GM18511 (cell line): ENCODE data around the gene USP46.

Experiments
- ATAC-seq: cut with Tn5 transposase; IDR thresholded peaks from one replicate; pipeline ENCODE4 v1.9.1; 2021; ENCODE audit warnings: mild to moderate bottlenecking, moderate library complexity; ENCODE audit not compliant: unreplicated experiment

The USP46 gene

DNA sequence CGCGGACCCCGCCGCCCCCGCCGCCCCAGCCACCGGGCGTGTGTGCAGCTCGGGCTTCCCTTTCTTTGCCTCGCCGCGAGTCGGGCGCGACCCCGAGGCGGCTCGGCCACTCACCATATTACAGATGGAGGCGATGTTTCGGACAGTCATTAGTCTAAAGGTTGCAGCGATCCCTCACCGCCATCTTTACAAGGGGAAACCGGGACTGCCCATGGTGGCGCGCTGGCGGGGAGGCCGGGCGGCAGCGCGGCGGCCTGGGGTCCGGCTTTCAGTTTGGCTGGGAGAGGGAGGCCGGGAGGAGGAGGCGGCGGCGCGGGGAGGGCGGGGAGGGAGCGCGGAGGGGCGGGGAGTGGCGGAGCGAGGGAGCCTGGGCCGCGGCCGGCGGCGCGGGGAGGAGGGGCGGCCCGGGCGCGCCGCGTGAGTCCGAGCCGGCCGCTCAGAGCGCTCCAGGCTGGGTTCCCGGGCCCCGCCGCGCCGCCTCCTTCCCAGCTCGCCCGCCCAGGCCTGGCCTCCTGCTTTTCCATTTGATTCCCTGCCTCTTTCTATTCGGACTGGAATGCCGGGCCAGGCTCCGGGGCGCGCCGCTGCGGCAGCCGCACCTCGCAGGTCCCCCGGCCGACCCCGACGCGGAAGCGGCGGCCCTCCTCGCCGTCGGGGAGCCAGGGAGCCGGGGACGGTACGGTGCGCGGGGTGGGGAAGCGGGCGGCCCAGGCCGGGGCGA lies at the start of gene USP46:
Gene USP46 (minus strand): TSS at position 301 of the 721 bp plus-strand sequence. CDS start 151 bp downstream, at position 150.
- ATAC-seq, result peak; percentile 87

DNA sequence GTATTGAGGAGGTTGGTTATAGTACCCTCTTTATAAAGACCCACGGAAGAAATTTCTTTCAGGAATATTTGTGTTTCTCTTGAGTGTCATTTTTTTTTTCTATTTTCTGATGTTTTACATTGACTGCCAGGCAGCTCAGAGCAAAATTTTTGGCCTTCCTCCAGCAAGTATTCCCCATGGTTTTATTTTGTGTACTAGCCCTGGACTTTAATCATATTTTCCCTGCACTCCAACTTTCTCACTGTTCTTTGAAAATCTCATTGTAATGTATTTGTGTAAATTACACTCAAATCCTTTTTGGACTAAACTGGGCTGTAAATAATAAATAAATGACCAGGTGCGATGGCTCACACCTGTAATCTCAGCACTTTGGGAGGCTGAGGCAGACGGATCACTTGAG lies 45.6 kb upstream of the USP46 start:
- ATAC-seq, result no peak

DNA sequence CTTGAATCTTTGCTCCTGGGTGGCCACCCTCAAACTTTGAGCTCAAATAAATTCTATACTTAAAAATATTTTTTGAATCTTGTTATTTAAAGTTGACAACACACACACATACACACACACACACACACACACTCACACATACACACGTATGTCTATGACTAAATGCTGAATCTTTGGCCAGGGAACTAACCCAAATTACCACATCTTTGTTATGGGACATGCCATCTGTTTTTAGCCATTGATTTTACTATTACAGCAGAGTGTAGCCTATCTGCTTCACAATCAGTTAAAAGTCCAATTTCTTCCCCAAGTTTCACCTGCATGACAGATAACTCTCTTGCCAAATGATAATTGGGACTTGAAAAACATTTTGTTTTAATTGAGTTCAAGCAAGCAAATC lies 45.0 kb upstream of the USP46 start:
- ATAC-seq, result no peak

GRCh38 chr4:52701207-52701606 lies 42.1 kb upstream of the USP46 start:
- ATAC-seq, result peak; percentile 93

GRCh38 chr4:52694936-52695335 lies 35.8 kb upstream of the USP46 start:
- ATAC-seq, result no peak

DNA sequence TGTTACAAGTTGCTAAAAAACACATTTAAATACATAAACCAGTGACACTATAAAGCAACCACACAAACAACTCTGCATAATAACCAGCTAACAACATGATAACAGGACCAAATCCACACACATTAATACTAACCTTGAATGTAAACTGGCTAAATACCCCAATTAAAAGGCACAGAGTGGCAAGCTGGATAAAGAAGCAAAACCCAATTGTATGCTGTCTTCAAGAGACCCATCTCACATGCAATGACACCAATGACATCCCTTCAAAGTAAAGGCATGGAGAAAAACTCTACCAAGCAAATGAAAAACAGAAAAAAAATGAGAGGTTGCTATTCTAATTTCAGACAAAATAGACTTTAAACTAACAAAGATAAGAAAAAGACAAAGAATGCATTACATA lies 34.4 kb upstream of the USP46 start:
- no peak for ATAC-seq

GRCh38 chr4:52689096-52689495 lies 30.0 kb upstream of the USP46 start:
- ATAC-seq, result no peak

DNA sequence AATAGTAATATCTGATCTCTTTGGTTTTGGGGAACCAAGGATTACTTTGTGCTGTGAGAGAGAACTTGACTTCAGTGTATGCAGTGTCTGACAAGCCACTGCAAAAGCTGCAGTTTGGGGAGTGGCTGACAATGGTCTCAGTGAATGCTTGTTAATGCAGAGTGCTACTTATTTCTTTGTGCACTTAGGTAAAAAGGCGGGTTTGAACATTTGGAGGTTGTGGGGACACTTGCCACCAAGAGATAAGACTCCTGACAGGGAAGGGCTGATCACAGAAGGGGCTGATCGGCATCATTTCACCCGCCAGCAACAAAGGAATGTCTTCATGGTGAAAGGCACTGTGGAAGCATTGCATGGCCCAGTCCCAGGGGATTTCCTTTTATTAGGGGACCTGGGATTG lies 28.6 kb upstream of the USP46 start:
- no peak for ATAC-seq

DNA sequence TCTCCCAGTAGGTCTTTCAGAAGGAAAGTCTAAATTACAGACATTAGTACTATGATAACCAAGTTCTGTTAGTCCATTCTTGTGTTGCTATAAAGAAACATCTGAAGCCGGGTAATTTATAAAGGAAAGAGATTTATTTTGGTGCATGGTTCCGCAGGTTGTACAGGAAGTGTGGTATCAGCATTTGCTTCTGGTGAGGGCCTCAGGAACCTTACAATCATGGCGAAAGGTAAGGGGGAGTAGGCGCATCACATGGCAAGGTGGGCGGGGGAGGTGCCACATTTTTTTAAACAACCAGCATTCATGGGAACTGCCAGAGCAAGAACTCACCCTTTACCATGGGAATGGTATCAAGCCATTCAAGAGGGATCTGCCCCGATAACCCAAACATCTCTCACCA lies 26.2 kb upstream of the USP46 start:
- ATAC-seq, result no peak

- no peak for ATAC-seq
These were observed 25.8 kb upstream of the USP46 start for GRCh38 chr4:52684896-52685295.

- ATAC-seq, result no peak
These were observed 21.3 kb upstream of the USP46 start for GRCh38 chr4:52680381-52680780.

DNA sequence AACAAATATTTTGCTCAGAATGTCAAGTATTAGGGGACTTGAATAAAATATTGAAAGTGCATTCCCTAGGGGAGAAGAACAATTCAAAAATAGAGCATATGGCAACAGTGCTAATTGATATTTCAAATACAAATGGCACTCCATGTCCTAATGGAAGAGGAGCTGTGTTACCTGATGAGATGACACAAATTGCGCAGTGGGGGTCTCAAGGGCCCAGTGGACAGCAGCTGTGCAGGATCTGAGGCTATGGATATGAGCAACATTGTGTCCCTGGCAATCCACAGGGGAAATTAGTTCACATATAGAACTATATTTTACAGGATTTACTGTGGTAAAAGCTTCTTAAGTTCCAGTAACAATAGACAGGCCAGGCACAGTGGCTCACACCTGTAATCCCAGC lies 17.4 kb upstream of the USP46 start:
- no peak for ATAC-seq

DNA sequence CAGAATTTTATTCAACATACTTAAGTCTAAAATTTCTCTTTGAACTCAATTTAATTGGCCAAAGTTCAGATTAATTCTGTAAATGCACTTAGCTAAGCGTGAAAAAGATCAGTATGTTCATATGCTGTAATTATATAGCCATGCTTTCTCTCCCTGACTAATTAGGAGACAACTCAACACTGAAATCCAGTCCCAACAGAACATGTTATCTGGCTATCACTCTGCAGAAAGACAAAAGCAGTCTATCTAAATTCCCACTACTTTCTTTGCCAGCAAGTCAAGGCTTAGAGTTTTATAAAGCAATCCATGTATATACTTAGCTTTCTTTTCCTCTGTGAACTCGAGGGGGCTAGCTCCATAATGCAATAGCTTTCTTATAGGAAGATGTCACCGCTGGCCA lies 16.0 kb upstream of the USP46 start:
- ATAC-seq, result no peak

DNA sequence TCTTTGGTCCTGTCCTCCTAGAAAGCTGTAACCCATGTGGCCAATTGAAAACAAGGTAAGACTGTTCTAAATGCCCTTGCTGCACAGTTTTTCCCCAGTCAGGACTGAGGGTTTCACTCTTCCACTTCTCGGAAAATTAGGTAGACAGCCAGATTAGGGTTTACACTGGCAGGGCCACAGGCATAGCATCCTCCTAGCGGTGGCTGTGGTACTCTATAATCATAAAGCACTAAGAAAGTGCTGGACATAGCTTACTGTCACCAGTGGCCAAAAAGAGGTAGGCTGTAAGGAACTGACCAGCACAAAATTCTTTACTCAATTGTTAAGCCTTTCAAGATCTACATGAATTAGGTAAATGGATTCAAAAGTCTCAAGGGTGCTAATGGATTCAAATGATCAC lies 11.6 kb upstream of the USP46 start:
- no peak for ATAC-seq

GRCh38 chr4:52670121-52670520 lies 11.0 kb upstream of the USP46 start:
- ATAC-seq, result no peak

DNA sequence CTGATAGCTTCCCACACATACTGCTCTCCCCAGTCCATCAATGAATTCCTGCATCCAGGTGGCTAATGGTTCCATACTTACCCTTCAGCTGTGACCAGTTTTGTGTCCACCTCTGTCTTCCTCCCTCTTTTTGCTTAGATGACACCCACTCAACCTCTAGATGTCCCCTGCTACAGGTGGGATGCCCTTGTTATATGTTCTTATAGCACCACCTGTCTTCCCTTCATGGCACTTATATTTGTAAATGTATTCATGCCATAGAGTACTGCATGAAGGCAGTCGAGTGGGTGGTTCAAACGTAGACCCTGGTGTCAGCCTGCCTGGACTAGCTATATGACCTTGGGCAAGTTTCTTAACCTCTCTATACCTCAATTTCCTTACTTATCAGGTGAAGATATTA lies 6.5 kb upstream of the USP46 start:
- peak; percentile 82 for ATAC-seq

GRCh38 chr4:52664479-52664878 lies 5.4 kb upstream of the USP46 start:
- ATAC-seq, result no peak

GRCh38 chr4:52661966-52662690 lies 3.0 kb upstream of the USP46 start:
- no peak for ATAC-seq

DNA sequence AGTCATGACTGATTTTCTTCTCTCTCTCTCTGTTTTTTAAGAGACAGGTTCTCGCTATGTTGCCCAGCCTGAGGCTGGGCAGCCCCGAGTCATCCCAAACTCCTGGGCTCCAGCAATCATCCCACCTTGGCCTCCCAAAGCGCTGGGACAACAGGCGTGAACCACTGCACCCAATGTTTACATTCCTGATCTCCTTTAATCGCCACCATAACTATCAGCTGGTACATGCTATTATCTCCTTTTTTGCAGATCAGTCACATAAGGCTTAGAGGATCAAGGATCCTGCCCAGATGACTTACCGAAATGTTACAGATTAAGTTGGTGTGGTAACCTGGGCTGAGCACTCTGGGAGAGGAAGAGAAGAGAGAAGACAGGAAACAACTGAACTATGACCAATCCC lies 1.5 kb upstream of the USP46 start:
- ATAC-seq, result no peak

DNA sequence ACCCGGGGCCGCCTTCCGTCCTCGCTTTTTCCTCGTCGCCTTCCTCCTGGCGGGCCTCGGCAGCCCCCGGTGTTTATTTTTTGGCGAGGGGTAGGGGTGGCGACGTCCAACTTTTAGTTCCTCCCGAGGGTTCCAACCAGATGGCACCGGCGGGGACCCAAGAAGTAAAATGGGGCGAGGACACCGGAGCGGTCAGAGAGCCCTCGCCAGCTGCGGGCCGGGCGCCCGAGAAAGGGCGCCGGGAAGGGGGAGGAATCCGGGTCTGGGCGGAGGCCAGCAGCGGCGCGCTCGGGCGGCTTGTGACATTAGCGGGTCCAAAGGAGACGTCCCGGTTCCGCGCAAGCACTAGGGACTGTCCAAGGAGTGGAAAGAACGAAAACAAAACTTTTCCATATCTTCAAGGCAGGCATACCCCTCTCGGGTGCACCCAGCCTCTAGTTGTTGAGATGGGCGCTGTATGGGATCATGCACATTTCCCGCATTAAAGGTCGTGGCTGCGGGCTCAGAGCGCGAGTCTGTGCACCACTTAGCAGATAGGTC lies 691 bp upstream of the USP46 start:
- peak; percentile 35 for ATAC-seq

GRCh38 chr4:52658641-52659000 lies 480 bp downstream of the USP46 start:
- ATAC-seq, result no peak
